Measurements from ENCODE around the gene DNALI1.
A peak's percentile ranks its signal among the peaks of the same experiment; 100 is the strongest.
"Not testable (repeated sequence)": the region's sequence is repeated elsewhere in the genome, so short reads cannot be mapped to it uniquely, and the experiment has no call there.

DNALI1 gene

GRCh38 chr1:37533317-37534093 is 23.2 kb upstream of the DNALI1 start:
- TF ChIP-seq JUND (IDR thresholded peaks at IDR 0.05; ENCODE audit: low read depth): no peak
- no peak for DNase-seq (ENCODE audit: low read depth in 1 of 2, low spot score in 1 of 2)
- in situ Hi-C loops (cut with HindIII; ENCODE audit: low pct_unique_long_range_greater_than_20kb, low sequenced_read_pairs): no loop called here

GRCh38 chr1:37537378-37537777 is 19.4 kb upstream of the DNALI1 start:
- TF ChIP-seq JUND (IDR thresholded peaks at IDR 0.05; ENCODE audit: low read depth): no peak
- in situ Hi-C loops (cut with HindIII; ENCODE audit: low pct_unique_long_range_greater_than_20kb, low sequenced_read_pairs): no loop called here
- DNase-seq (ENCODE audit: low read depth in 1 of 2, low spot score in 1 of 2): peak in 1 of 2 experiments; percentile 77

- DNase-seq (ENCODE audit: low read depth in 1 of 2, low spot score in 1 of 2); in situ Hi-C loops (cut with HindIII; ENCODE audit: low pct_unique_long_range_greater_than_20kb, low sequenced_read_pairs): not testable (repeated sequence)
Observed at GRCh38 chr1:37539154-37539553, 17.6 kb upstream of the DNALI1 start.

- no peak for DNase-seq (ENCODE audit: low read depth in 1 of 2, low spot score in 1 of 2)
- no peak for TF ChIP-seq JUND (IDR thresholded peaks at IDR 0.05; ENCODE audit: low read depth)
- in situ Hi-C loops (cut with HindIII; ENCODE audit: low pct_unique_long_range_greater_than_20kb, low sequenced_read_pairs): no loop called here
Observed at GRCh38 chr1:37540036-37540785, 16.5 kb upstream of the DNALI1 start.

GRCh38 chr1:37544530-37544929 is 12.2 kb upstream of the DNALI1 start:
- in situ Hi-C loops (cut with HindIII; ENCODE audit: low pct_unique_long_range_greater_than_20kb, low sequenced_read_pairs): no loop called here
- DNase-seq (ENCODE audit: low read depth in 1 of 2, low spot score in 1 of 2): no peak
- no peak for TF ChIP-seq JUND (IDR thresholded peaks at IDR 0.05; ENCODE audit: low read depth)

GRCh38 chr1:37545019-37545418 is 11.7 kb upstream of the DNALI1 start:
- DNase-seq (ENCODE audit: low read depth in 1 of 2, low spot score in 1 of 2): no peak
- no peak for TF ChIP-seq JUND (IDR thresholded peaks at IDR 0.05; ENCODE audit: low read depth)
- in situ Hi-C loops (cut with HindIII; ENCODE audit: low pct_unique_long_range_greater_than_20kb, low sequenced_read_pairs): no loop called here

GRCh38 chr1:37549341-37549740 is 7.4 kb upstream of the DNALI1 start:
- no peak for TF ChIP-seq JUND (IDR thresholded peaks at IDR 0.05; ENCODE audit: low read depth)
- in situ Hi-C loops (cut with HindIII; ENCODE audit: low pct_unique_long_range_greater_than_20kb, low sequenced_read_pairs): no loop called here
- DNase-seq (ENCODE audit: low read depth in 1 of 2, low spot score in 1 of 2): no peak

GRCh38 chr1:37553598-37553926 is 3.2 kb upstream of the DNALI1 start:
- TF ChIP-seq JUND (IDR thresholded peaks at IDR 0.05; ENCODE audit: low read depth): no peak
- DNase-seq (ENCODE audit: low read depth in 1 of 2, low spot score in 1 of 2): no peak
- in situ Hi-C loops (cut with HindIII; ENCODE audit: low pct_unique_long_range_greater_than_20kb, low sequenced_read_pairs): no loop called here

- DNase-seq (ENCODE audit: low read depth in 1 of 2, low spot score in 1 of 2): peak; percentile 69 to 94
- no peak for TF ChIP-seq JUND (IDR thresholded peaks at IDR 0.05; ENCODE audit: low read depth)
- in situ Hi-C loops (cut with HindIII; ENCODE audit: low pct_unique_long_range_greater_than_20kb, low sequenced_read_pairs): no loop called here
Observed at GRCh38 chr1:37553927-37554808, 2.6 kb upstream of the DNALI1 start, which contains the start of gene SNIP1. TSS of gene SNIP1 (minus strand) at chr1:37554293. CDS start at chr1:37554229, 64 bp downstream.

- no peak for TF ChIP-seq JUND (IDR thresholded peaks at IDR 0.05; ENCODE audit: low read depth)
- no peak for DNase-seq (ENCODE audit: low read depth in 1 of 2, low spot score in 1 of 2)
- in situ Hi-C loops (cut with HindIII; ENCODE audit: low pct_unique_long_range_greater_than_20kb, low sequenced_read_pairs): no loop called here
Observed at GRCh38 chr1:37557402-37557801, 662 bp downstream of the DNALI1 start.

GRCh38 chr1:37558411-37558810 is 1.7 kb downstream of the DNALI1 start:
- in situ Hi-C loops (cut with HindIII; ENCODE audit: low pct_unique_long_range_greater_than_20kb, low sequenced_read_pairs): no loop called here
- no peak for TF ChIP-seq JUND (IDR thresholded peaks at IDR 0.05; ENCODE audit: low read depth)
- no peak for DNase-seq (ENCODE audit: low read depth in 1 of 2, low spot score in 1 of 2)

- in situ Hi-C loops (cut with HindIII; ENCODE audit: low pct_unique_long_range_greater_than_20kb, low sequenced_read_pairs): no loop called here
- DNase-seq (ENCODE audit: low read depth in 1 of 2, low spot score in 1 of 2): no peak
- no peak for TF ChIP-seq JUND (IDR thresholded peaks at IDR 0.05; ENCODE audit: low read depth)
Observed at GRCh38 chr1:37559080-37559479, 2.3 kb downstream of the DNALI1 start.

GRCh38 chr1:37559957-37560379 is 3.2 kb downstream of the DNALI1 start:
- in situ Hi-C loops (cut with HindIII; ENCODE audit: low pct_unique_long_range_greater_than_20kb, low sequenced_read_pairs); DNase-seq (ENCODE audit: low read depth in 1 of 2, low spot score in 1 of 2): not testable (repeated sequence)
